CD4-positive, alpha-beta T cell treated with Interleukin-6 for 4 hours (primary cell): ENCODE measurements around the gene PARD3B.

Source experiments
- DNase-seq: peaks from one replicate; pipeline ENCODE4 v3.0.0-alpha.2; 2020; ENCODE audit warnings: mixed read lengths

PARD3B gene

GRCh38 chr2:205076405-205076804 is 531.1 kb downstream of the PARD3B start:
- peak; percentile 22 for DNase-seq

GRCh38 chr2:205077159-205077558 is 531.9 kb downstream of the PARD3B start:
- peak; percentile 19 for DNase-seq

DNA sequence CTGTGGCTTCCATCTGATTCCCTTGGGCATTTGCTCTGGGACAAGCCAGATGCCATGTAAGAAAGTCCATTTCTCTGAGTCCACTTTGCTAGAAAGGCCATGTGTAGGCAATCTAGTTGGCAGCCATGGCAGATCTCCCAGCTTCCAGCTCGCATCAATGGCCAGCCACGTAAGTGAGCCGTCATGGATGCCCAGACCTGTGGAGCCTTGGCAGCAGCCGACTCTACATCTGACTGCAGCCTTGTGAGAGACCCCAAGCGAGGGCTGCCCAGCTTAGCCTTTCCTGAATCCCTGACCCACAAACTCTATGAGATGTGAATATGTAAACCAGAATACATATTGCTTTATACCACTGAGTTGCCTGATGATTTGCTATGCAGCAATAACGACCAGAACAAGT is 533.5 kb downstream of the PARD3B start:
- DNase-seq = no peak

DNA sequence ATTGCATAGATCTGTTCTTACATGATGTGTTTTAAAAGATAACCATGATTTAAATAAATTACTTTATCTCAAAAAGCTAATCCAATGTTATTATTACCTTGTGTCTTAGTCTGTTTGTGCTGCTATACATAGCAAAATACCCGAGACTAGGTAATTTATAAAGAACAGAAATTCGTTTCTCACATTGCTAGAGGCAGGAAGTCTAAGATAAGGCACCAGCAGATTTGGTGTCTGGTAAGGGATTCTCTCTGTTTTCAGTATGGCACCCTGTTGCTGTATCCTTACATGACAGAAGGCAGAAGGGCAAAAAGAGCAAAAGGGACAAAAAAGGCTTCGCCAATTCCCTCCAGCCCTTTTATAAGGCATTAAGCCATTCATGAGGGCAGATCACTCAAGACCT is 533.9 kb downstream of the PARD3B start:
- no peak for DNase-seq

- no peak for DNase-seq
Observed at GRCh38 chr2:205086662-205087061, 541.4 kb downstream of the PARD3B start.

GRCh38 chr2:205087862-205088261 is 542.6 kb downstream of the PARD3B start:
- no peak for DNase-seq

- no peak for DNase-seq
Observed at GRCh38 chr2:205089958-205090357, 544.7 kb downstream of the PARD3B start.

DNA sequence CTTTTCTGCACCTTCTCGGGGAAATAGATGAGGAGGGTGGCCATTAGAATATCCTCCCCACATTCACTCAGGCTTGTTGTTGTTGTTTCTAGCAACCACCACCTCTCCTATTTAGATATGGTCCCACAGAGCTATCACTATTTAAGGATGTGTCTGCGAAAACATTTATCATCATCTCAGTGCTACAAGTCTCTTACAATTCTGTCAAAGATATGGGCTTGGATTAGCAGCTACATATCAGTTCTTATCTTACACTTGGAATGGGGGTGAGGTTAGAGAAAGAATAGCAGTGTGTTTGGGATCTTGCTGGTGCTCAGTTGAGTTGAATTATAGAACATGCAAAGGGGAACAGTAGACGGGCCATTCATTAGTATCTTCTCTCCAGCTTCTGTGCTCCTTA is 546.1 kb downstream of the PARD3B start:
- DNase-seq = no peak

GRCh38 chr2:205094031-205094430 is 548.8 kb downstream of the PARD3B start:
- DNase-seq = no peak

DNA sequence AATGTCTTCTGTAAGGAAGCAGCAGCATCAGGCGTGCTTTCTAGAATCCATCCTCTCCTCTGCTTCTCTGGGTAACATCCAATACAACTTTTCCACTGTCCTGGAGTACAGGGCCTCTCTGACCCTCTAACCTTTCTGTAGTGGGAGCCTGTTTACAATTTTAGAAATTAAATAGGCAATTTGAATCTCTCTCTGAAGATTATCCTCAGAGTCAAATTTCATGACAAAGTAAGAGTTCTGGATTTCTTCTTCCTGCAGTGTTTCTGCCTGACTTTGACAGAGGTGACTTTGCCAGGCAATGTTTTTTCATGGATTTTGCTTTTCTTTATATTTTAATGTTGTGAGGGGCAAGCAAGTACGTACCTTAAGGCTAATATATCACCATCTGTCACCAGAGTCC is 558.4 kb downstream of the PARD3B start:
- no peak for DNase-seq

DNA sequence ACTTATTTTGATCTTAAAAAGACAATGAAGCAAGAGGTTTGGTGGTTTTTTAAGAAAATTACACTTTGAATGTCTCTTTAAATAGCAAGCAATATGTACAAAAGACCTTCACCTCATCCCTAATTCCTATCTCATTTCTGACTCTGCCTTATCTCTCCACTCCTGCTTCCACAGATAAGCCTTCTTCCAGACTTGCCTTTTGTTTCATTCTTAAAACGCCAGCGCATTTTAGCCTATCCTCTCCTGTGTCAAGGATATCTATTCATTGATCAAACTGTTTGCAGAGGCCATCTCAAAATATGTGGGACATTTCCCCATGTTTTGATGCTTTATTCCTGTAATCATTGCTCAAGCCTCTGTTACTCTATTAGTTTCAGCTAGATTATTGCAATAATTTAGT is 562.5 kb downstream of the PARD3B start:
- no peak for DNase-seq

- DNase-seq = no peak
Observed at GRCh38 chr2:205115511-205115910, 570.2 kb downstream of the PARD3B start.

DNA sequence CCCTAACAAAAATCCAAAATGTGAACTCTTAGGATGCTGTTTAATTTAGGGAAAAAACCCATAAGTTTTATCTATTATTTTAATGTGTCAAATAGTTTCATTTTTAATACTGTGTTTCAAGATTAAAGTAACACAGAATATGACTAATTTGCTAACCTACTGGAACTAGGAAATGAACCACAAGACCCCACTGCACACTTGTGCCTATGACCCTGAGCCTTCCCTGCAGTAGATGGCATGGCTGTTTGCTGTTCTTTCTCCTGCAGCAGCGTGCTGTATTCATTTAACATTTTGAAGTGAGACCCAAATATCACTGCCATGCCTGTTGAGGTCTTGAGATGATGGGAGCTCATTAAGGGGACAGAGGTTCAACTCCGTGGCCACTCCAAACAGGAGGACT is 571.9 kb downstream of the PARD3B start:
- DNase-seq = no peak

DNA sequence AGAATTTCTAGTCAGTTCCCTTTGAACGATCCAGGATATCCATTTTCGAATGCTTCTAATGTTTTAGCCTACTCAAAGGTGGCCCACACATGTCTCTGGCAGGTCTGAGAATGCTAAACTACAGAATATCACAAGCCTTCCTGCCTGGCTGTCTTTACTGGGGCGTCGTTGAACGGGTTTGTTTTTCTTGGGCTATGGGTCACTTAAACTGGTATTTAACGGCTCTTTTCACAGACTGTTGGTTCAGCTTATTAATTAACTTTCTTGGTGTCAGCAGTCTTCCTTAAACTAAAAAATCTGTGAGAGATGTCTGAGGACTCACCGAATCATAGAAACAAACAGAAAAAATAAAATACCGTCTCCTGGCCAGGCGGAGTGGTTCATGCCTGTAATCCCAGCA is 573.9 kb downstream of the PARD3B start:
- DNase-seq = no peak

DNA sequence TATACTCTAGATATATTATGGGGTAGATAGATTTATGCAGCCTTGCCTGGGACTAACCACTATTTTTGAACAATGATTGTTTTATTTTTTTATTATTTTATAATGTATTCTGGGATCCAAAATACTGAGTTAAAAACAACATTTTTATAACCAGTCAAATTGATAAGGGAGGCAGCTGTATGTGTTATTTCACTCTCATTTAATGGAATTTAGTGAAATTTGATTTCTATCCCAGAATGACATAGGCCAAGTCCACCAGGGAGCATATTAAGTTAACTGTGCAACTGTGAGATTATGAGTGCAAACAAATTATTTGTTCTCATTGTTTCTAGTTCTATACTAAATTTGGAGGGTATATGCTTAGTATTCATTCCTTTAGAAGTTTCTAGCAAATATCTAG is 583.5 kb downstream of the PARD3B start:
- no peak for DNase-seq

GRCh38 chr2:205129531-205129930 is 584.3 kb downstream of the PARD3B start:
- no peak for DNase-seq

DNA sequence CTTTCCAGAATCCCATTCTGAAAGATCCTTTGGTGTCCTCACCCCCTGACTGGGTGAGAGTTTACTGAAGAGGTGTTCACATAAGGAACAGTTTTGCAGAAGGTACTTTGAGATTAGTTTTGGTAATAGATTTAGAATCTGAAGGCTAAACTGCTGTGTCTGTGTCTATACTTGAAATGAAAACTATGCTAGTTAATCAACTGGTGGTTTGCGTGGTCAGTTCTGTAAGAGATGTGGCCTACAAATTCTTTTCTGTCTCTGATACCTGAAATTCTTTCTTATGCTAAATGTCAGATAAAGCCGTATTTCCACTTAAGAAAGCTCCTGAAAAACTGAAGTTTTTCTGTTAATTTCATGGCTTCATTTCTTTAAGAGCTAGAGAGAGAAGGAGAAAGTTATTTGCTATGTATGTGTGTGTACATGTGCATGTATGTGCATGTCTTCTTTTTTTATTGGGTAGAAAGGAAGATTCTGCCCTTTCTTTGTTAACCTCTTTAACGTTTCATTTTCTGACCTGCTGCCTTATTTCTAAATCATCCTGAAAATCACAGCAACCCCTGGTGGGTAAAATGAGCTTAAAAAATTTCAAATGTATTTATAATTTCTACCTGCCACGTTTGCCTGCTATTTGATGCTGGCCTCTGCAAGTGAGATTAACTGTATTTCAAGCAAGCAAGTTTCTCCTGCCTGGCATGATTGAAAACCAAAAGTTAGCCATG is 585.0 kb downstream of the PARD3B start:
- no peak for DNase-seq

DNA sequence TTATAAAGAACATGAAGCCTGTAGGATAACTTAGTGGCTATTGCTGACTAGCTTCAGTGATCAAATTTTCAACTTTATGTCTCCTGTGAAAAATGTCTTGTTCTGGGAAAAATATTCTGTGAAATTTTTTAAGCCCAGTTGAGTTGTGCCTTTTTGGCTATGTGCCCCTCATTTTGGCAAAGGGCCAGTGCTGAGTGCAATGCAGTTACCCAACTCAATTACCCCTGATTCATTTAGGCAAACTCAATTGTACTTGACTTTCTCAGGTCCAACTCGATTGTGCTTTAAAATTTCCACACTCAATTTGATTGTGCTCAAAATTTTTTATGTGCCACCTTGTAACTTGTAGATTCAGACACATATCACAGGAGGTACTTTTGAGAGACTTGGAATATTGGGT is 588.3 kb downstream of the PARD3B start:
- DNase-seq = no peak

DNA sequence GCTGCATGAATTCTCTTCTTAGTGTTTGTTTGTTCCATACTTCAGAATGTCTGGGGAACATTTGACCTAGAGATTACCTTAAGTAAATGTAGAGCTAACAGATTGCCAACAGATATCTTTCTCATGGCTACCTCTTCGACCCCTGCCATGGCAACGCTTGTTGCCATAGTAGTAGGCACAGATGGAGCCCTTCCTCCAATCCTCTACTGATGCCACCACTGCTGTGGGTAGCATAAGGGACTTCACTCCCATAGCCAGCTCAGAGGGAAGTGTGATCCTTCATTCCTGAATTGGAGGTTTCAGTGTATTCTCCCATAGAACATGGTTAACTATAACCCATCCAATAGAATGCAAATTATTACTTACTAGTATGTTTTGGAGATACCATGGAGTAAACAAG is 593.5 kb downstream of the PARD3B start:
- DNase-seq = no peak

- DNase-seq = no peak
Observed at GRCh38 chr2:205139822-205140463, 594.7 kb downstream of the PARD3B start.

DNA sequence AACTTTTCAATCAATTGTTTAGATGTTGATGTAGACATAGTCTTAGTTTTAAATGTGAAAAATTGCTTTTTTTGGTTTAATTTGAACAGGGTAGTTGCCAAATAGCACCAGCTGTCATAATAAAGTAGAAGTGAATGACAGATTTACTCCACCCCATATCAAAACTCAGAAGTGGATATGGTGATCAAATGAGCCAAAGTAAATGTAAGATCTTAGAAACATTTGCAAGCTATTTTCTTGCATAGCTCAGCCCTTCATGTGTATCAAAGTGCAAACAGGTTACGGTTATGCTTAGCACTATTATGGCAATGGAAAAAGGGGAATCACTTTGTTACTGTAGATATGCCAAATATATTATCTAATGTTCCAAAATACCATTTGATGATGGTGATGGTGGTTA is 596.1 kb downstream of the PARD3B start:
- no peak for DNase-seq

DNA sequence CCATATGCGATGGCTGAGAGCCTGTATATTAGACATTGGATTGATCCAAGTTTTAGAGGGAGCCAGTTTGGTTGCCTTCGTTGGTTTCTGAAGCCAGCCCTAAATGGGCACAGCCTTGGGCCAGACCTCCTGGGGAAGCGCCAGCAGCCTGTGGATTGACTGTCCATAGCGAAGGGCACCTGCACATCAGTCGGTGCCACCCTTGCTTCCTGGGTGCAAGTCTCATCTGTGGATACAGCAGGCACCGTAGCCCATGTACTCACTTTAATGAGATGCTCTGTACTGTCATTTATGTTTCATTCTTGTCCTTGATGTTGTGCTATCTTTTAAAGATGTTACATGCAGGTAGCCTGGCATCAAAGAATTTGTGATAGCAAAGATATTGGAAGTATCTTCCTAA is 600.6 kb downstream of the PARD3B start:
- no peak for DNase-seq

DNA sequence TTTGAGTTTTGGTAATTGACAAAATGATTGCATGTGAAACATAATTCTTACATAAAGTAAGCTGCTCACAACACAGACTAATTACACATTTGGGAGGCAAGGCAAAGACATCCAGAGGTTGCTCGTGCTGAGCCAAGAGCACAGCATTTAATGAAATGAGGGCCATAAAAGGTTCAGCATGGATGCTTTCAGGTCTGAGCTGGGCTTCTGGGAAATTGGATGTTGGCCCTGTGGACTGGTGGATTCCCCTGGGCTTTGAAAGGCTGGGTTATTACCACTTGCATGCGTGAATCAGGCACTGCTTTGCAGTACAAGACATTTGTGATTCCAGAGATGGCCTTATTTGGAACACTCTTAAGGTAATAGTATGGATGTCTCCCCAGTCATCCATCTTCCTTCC is 603.5 kb downstream of the PARD3B start:
- DNase-seq = no peak

DNA sequence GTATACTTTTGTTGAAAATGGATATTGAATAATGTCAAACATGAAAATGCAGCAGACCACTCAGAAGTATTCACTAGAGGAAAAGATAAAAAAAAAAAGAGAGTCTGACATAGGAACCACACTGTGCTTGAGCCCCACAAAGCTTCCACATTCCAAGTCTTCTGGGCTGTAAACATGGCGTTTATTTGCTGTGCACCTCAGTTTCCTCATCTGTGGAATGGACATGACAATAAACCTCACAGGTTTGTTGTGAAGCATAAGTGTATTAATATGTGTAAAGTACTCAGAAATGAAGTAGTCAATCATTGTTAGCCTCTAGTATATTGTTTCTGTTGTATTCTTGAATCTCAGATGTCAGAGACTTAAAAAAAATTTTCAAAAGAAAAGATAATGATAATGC is 611.2 kb downstream of the PARD3B start:
- no peak for DNase-seq

- DNase-seq = no peak
Observed at GRCh38 chr2:205158404-205158803, 613.1 kb downstream of the PARD3B start.
